ENCODE data around the gene COL5A1. TPM values are rescaled to one million over a fixed set of nuclear protein-coding genes. Genes with fewer than 3 reads are reported as not detected.

The COL5A1 gene
- total RNA-seq, 2 donors from 2014 or later: 10.9 to 21.7 TPM

- no peaks in the 10 kb centered on the region for H3K36me3 ChIP-seq
- no peak overlapping the region for H3K4me3 ChIP-seq
- no peaks in the 10 kb centered on the region for H3K27me3 ChIP-seq
- intact Hi-C loops (cut with DNase I): no loop called here
- H3K9me3 ChIP-seq: no peaks in the 10 kb centered on the region
- no peak for TF ChIP-seq CTCF (IDR thresholded peaks at IDR 0.05)
- no peak overlapping the region for H3K9ac ChIP-seq (ENCODE audit: low read depth in 2 of 2, low read length in 2 of 2)
- H3K27ac ChIP-seq: no peak overlapping the region
- no peak for DNase-seq
- H3K4me1 ChIP-seq: no peaks in the 10 kb centered on the region
Observed at GRCh38 chr9:134618163-134618832, 23.3 kb upstream of the COL5A1 start.

- DNase-seq: no peak
Observed at GRCh38 chr9:134618833-134619447, 22.7 kb upstream of the COL5A1 start.

GRCh38 chr9:134619448-134619982 is 22.1 kb upstream of the COL5A1 start:
- Histone ChIP-seq H3K4me3 (no peak overlapping the region), H3K27me3 (no peaks in the 10 kb centered on the region), H3K36me3 (no peaks in the 10 kb centered on the region), H3K27ac (no peak overlapping the region), H3K9me3 (no peaks in the 10 kb centered on the region), H3K4me1 (no peaks in the 10 kb centered on the region), H3K9ac (ENCODE audit: low read depth in 2 of 2, low read length in 2 of 2) (no peak overlapping the region)
- intact Hi-C loops (cut with DNase I): no loop called here
- TF ChIP-seq CTCF (IDR thresholded peaks at IDR 0.05): no peak
- DNase-seq: no peak

More at GRCh38 chr9:134618833-134619447, 22.7 kb upstream of the COL5A1 start:
- intact Hi-C loops (cut with DNase I): no loop called here
- H3K27ac ChIP-seq: no peak overlapping the region
- no peaks in the 10 kb centered on the region for H3K27me3 ChIP-seq
- H3K4me1 ChIP-seq: no peaks in the 10 kb centered on the region
- H3K36me3 ChIP-seq: no peaks in the 10 kb centered on the region
- H3K9ac ChIP-seq (ENCODE audit: low read depth in 2 of 2, low read length in 2 of 2): no peak overlapping the region
- TF ChIP-seq CTCF (IDR thresholded peaks at IDR 0.05): no peak
- H3K4me3 ChIP-seq: no peak overlapping the region
- H3K9me3 ChIP-seq: no peaks in the 10 kb centered on the region

GRCh38 chr9:134619983-134620661 is 21.5 kb upstream of the COL5A1 start:
- Histone ChIP-seq H3K4me3 (no peak overlapping the region), H3K9me3 (no peaks in the 10 kb centered on the region), H3K27me3 (no peaks in the 10 kb centered on the region), H3K4me1 (no peaks in the 10 kb centered on the region), H3K27ac (no peak overlapping the region), H3K9ac (ENCODE audit: low read depth in 2 of 2, low read length in 2 of 2) (no peak overlapping the region), H3K36me3 (no peaks in the 10 kb centered on the region)
- intact Hi-C loops (cut with DNase I): no loop called here
- no peak for DNase-seq
- no peak for TF ChIP-seq CTCF (IDR thresholded peaks at IDR 0.05)

- DNase-seq: no peak
- Histone ChIP-seq H3K36me3 (no peaks in the 10 kb centered on the region), H3K9ac (ENCODE audit: low read depth in 2 of 2, low read length in 2 of 2) (no peak overlapping the region), H3K27ac (no peak overlapping the region), H3K9me3 (no peaks in the 10 kb centered on the region), H3K4me1 (no peaks in the 10 kb centered on the region), H3K27me3 (no peaks in the 10 kb centered on the region), H3K4me3 (no peak overlapping the region)
- no peak for TF ChIP-seq CTCF (IDR thresholded peaks at IDR 0.05)
- intact Hi-C loops (cut with DNase I): no loop called here
Observed at GRCh38 chr9:134620751-134621557, 20.6 kb upstream of the COL5A1 start.

All from colonic mucosa (tissue), 4 donors.